ENCODE measurements around the gene RSL1D1. TPM values are rescaled to one million over a fixed set of nuclear protein-coding genes. Genes with fewer than 3 reads are reported as not detected.
"Not testable (repeated sequence)": the region's sequence is repeated elsewhere in the genome, so short reads cannot be mapped to it uniquely, and the experiment has no call there.

Gene RSL1D1
- total RNA-seq, 2 donors from 2014 or later, result 89.5 to 99.3 TPM

- H3K27me3 ChIP-seq, result no peaks in the 10 kb centered on the region
- no peak overlapping the region for H3K27ac ChIP-seq
- no peak for DNase-seq
- no peak for TF ChIP-seq CTCF (IDR thresholded peaks at IDR 0.05)
- H3K9ac ChIP-seq (ENCODE audit: low read depth in 2 of 2, low read length in 2 of 2), result no peak overlapping the region
- H3K4me3 ChIP-seq, result no peak overlapping the region
- intact Hi-C loops (cut with DNase I), result no loop called here
- no peaks in the 10 kb centered on the region for H3K4me1 ChIP-seq
- H3K9me3 ChIP-seq, result no peaks in the 10 kb centered on the region
- no peaks in the 10 kb centered on the region for H3K36me3 ChIP-seq
These were observed 27.0 kb downstream of the RSL1D1 start for GRCh38 chr16:11824362-11824761.

GRCh38 chr16:11823645-11824044 is 27.7 kb downstream of the RSL1D1 start:
- H3K27me3 ChIP-seq; DNase-seq; H3K9ac ChIP-seq (ENCODE audit: low read depth in 2 of 2, low read length in 2 of 2); H3K4me1 ChIP-seq; H3K27ac ChIP-seq; intact Hi-C loops (cut with DNase I); H3K36me3 ChIP-seq; H3K9me3 ChIP-seq; H3K4me3 ChIP-seq: not testable (repeated sequence)

- Histone ChIP-seq H3K4me3 (no peak overlapping the region), H3K9me3 (no peaks in the 10 kb centered on the region), H3K4me1 (no peaks in the 10 kb centered on the region), H3K27ac (no peak overlapping the region), H3K9ac (ENCODE audit: low read depth in 2 of 2, low read length in 2 of 2) (no peak overlapping the region), H3K27me3 (no peaks in the 10 kb centered on the region), H3K36me3 (no peaks in the 10 kb centered on the region)
- intact Hi-C loops (cut with DNase I), result loop anchor here (10.0 kb wide), 2 partner anchors 285 to 425 kb away; no protein-coding TSS in a partner anchor
- DNase-seq, result no peak
- TF ChIP-seq CTCF (IDR thresholded peaks at IDR 0.05), result no peak
These were observed 31.5 kb downstream of the RSL1D1 start for GRCh38 chr16:11819798-11820197.

- not testable (repeated sequence) for H3K9me3 ChIP-seq; DNase-seq; H3K27me3 ChIP-seq; H3K36me3 ChIP-seq; H3K27ac ChIP-seq; H3K9ac ChIP-seq (ENCODE audit: low read depth in 2 of 2, low read length in 2 of 2); H3K4me3 ChIP-seq; H3K4me1 ChIP-seq
- intact Hi-C loops (cut with DNase I), result loop anchor here (10.0 kb wide), 2 partner anchors 284 to 424 kb away; no protein-coding TSS in a partner anchor
These were observed 32.4 kb downstream of the RSL1D1 start for GRCh38 chr16:11818970-11819369.

GRCh38 chr16:11816123-11816522 is 35.2 kb downstream of the RSL1D1 start:
- no peak for TF ChIP-seq CTCF (IDR thresholded peaks at IDR 0.05)
- intact Hi-C loops (cut with DNase I), result loop anchor here (10.0 kb wide), 2 partner anchors 281 to 421 kb away; no protein-coding TSS in a partner anchor
- no peak for DNase-seq

GRCh38 chr16:11814800-11815199 is 36.5 kb downstream of the RSL1D1 start:
- H3K4me1 ChIP-seq; H3K9me3 ChIP-seq; H3K27me3 ChIP-seq; H3K36me3 ChIP-seq; H3K9ac ChIP-seq (ENCODE audit: low read depth in 2 of 2, low read length in 2 of 2); H3K27ac ChIP-seq; DNase-seq; H3K4me3 ChIP-seq: not testable (repeated sequence)
- intact Hi-C loops (cut with DNase I), result loop anchor here (10.0 kb wide), 2 partner anchors 280 to 420 kb away; no protein-coding TSS in a partner anchor

More at GRCh38 chr16:11816123-11816522, 35.2 kb downstream of the RSL1D1 start:
- Histone ChIP-seq H3K27ac (no peak overlapping the region), H3K9me3 (no peaks in the 10 kb centered on the region), H3K9ac (ENCODE audit: low read depth in 2 of 2, low read length in 2 of 2) (no peak overlapping the region), H3K4me1 (no peaks in the 10 kb centered on the region), H3K27me3 (no peaks in the 10 kb centered on the region), H3K36me3 (no peaks in the 10 kb centered on the region), H3K4me3 (no peak overlapping the region)

GRCh38 chr16:11806721-11807120 is 44.6 kb downstream of the RSL1D1 start:
- Histone ChIP-seq H3K27me3 (no peaks in the 10 kb centered on the region), H3K36me3 (no peaks in the 10 kb centered on the region), H3K4me3 (no peak overlapping the region), H3K9ac (ENCODE audit: low read depth in 2 of 2, low read length in 2 of 2) (no peak overlapping the region), H3K4me1 (no peaks in the 10 kb centered on the region), H3K9me3 (no peaks in the 10 kb centered on the region), H3K27ac (no peak overlapping the region)
- intact Hi-C loops (cut with DNase I), result no loop called here
- TF ChIP-seq CTCF (IDR thresholded peaks at IDR 0.05), result no peak
- DNase-seq, result no peak
